GM12874 (cell line): ENCODE data around the gene ACTL9.

Source experiments
- CTCF ChIP-seq: IDR thresholded peaks from 2 replicates; pipeline ENCODE4 v1.5.1; 2011; ENCODE audit warnings: low read depth, mild to moderate bottlenecking, control low read depth, low read length, moderate library complexity; ENCODE audit not compliant: insufficient read depth

The ACTL9 gene

DNA sequence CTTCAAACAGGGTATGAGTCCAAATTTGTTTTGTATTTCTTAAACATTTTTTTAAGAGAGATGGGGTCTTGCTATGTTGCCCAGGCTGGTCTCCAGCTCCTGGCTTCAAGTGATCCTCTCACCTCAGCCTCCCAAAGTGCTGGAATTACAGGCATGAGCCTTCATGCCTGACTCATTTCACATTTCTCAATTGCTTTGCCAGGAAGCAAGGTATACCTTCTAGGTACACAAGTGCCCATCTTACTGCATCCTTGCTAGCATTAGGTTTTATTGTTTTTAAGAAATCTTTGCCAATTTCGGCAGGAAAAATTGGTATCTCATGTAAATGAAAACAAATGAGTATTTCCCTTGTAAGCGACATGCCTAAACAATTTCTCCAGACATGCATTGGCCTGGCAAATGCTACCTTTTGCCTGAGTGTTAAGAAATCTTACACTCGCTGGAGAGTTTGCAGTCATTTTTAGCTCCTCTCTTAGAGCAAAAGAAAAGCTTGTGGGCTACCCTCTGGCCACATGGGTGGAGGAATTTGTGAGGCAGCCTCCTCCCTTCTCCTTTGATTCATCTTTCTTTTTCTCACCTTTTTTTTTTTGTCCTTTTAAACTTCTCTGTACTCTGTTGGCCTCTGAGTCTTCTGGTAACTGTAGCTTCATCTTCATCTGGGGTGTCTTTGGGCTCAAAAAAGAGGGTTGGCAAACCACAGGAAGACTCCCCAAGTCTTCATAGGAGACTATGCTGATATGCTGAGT is 33.0 kb downstream of the ACTL9 start:
- TF ChIP-seq CTCF, result no peak

- no peak for TF ChIP-seq CTCF
These were observed 33.9 kb downstream of the ACTL9 start for GRCh38 chr19:8664671-8665057.

- TF ChIP-seq CTCF, result no peak
These were observed 34.5 kb downstream of the ACTL9 start for GRCh38 chr19:8663920-8664670.

GRCh38 chr19:8662263-8662662 is 36.3 kb downstream of the ACTL9 start:
- TF ChIP-seq CTCF, result no peak

DNA sequence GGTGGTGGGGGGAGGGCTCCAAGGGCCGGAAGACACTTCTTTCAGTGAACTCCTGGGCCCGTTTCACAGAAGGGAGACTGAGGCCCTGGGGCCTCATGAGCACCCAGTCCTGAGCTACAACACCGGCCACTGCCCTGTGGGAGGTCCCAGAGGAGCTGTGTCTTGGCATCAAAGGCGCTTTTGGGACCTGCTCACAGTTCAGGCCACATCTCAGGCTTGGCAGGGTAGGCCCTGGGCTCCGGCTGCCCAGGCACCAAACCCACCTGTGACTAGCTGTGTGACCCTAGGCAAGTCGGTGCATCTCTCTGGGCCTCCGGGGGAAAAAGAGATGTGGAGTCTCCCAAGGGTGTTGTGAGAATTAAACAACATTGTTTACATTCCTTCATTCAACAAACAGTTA is 38.7 kb downstream of the ACTL9 start:
- no peak for TF ChIP-seq CTCF

GRCh38 chr19:8657869-8658268 is 40.7 kb downstream of the ACTL9 start:
- no peak for TF ChIP-seq CTCF

GRCh38 chr19:8655340-8655709 is 43.3 kb downstream of the ACTL9 start:
- TF ChIP-seq CTCF, result no peak
